NCI-H2171 (cell line): ENCODE measurements around the gene ATM.
"Not testable (repeated sequence)": the region's sequence is repeated elsewhere in the genome, so short reads cannot be mapped to it uniquely, and the experiment has no call there.

Experiments
- DNase-seq: peaks from one replicate; lab custom pipeline; 2025; lab: John Stamatoyannopoulos, UW

The ATM gene

GRCh38 chr11:108370315-108370714, 147.4 kb downstream of the ATM start:
- no peak for DNase-seq

- DNase-seq, result no peak
Measured at GRCh38 chr11:108370990-108371389, 148.1 kb downstream of the ATM start.

GRCh38 chr11:108373505-108373904, 150.6 kb downstream of the ATM start:
- not testable (repeated sequence) for DNase-seq

GRCh38 chr11:108388576-108388975, 165.7 kb downstream of the ATM start:
- no peak for DNase-seq

GRCh38 chr11:108392353-108392752, 169.5 kb downstream of the ATM start:
- no peak for DNase-seq

GRCh38 chr11:108393046-108393445, 170.2 kb downstream of the ATM start:
- DNase-seq, result no peak

- DNase-seq, result no peak
Measured at GRCh38 chr11:108394744-108395284, 171.9 kb downstream of the ATM start.

- not testable (repeated sequence) for DNase-seq
Measured at GRCh38 chr11:108396672-108397071, 173.8 kb downstream of the ATM start.

GRCh38 chr11:108398439-108398838, 175.6 kb downstream of the ATM start:
- DNase-seq, result no peak

GRCh38 chr11:108402241-108402640, 179.4 kb downstream of the ATM start:
- no peak for DNase-seq

GRCh38 chr11:108403052-108403451, 180.2 kb downstream of the ATM start:
- no peak for DNase-seq

- DNase-seq, result no peak
Measured at GRCh38 chr11:108405706-108406105, 182.8 kb downstream of the ATM start.

- no peak for DNase-seq
Measured at GRCh38 chr11:108414958-108415357, 192.1 kb downstream of the ATM start.

GRCh38 chr11:108417551-108417950, 194.7 kb downstream of the ATM start:
- DNase-seq, result not testable (repeated sequence)
